H9 (cell line): Measurements from ENCODE around the gene TPSB2. TPM values are rescaled to one million over a fixed set of nuclear protein-coding genes. Genes with fewer than 3 reads are reported as not detected.

Source experiments
- DNase-seq: peaks from one replicate; pipeline ENCODE4 v3.0.0-alpha.2; 2017
- H2AFZ ChIP-seq: one replicate; pipeline ENCODE4 v1.6.1; 2013; ENCODE audit warnings: mild to moderate bottlenecking, low read length, control low read depth, moderate library complexity
- H2AK5ac ChIP-seq: 2 replicates; pipeline ENCODE4 v1.6.1; 2013; ENCODE audit warnings: low read length, control low read depth, mixed read lengths; ENCODE audit not compliant: insufficient read length
- H2BK120ac ChIP-seq: one replicate; pipeline ENCODE4 v1.6.1; 2013; ENCODE audit warnings: low read depth, mild to moderate bottlenecking, low read length, control low read depth, inconsistent platforms; ENCODE audit not compliant: poor library complexity, severe bottlenecking
- H2BK12ac ChIP-seq: 2 replicates; pipeline ENCODE4 v1.6.1; 2013; ENCODE audit warnings: low read length, control low read depth, mixed read lengths, low read depth; ENCODE audit not compliant: insufficient read length
- H2BK15ac ChIP-seq: 2 replicates; pipeline ENCODE4 v1.6.1; 2013; ENCODE audit warnings: low read depth, low read length, control low read depth
- H2BK20ac ChIP-seq: one replicate; pipeline ENCODE4 v1.6.1; 2013; ENCODE audit warnings: low read depth, mild to moderate bottlenecking, low read length, control low read depth, inconsistent platforms; ENCODE audit not compliant: poor library complexity, severe bottlenecking
- H2BK5ac ChIP-seq: 2 replicates; pipeline ENCODE4 v1.6.1; 2013; ENCODE audit warnings: low read length, control low read depth, mixed read lengths; ENCODE audit not compliant: insufficient read length
- H3K14ac ChIP-seq: 2 replicates; pipeline ENCODE4 v1.6.1; 2013; ENCODE audit warnings: low read length, control low read depth; ENCODE audit not compliant: insufficient read depth
- H3K18ac ChIP-seq: 2 replicates; pipeline ENCODE4 v1.6.1; 2013; ENCODE audit warnings: low read depth, mild to moderate bottlenecking, mixed read lengths, low read length, control low read depth; ENCODE audit not compliant: insufficient read length
- H3K23ac ChIP-seq: 2 replicates; pipeline ENCODE4 v1.6.1; 2013; ENCODE audit warnings: low read length, control low read depth, mixed read lengths, low read depth; ENCODE audit not compliant: insufficient read length
- H3K23me2 ChIP-seq: 2 replicates; pipeline ENCODE4 v1.6.1; 2013; ENCODE audit warnings: low read depth, mild to moderate bottlenecking, mixed read lengths, low read length, control low read depth; ENCODE audit not compliant: insufficient read length, poor library complexity, severe bottlenecking
- H3K27ac ChIP-seq: 2 replicates; pipeline ENCODE4 v1.5.1; 2013; ENCODE audit warnings: low read length, control low read depth, mixed read lengths, low read depth; ENCODE audit not compliant: insufficient read length
- H3K27me3 ChIP-seq: 2 replicates; pipeline ENCODE4 v1.6.1; 2013; ENCODE audit warnings: low read length, control low read depth, inconsistent platforms; ENCODE audit not compliant: insufficient read depth
- H3K4ac ChIP-seq: 2 replicates; pipeline ENCODE4 v1.6.1; 2013; ENCODE audit warnings: low read depth, mild to moderate bottlenecking, control low read depth, inconsistent platforms, low read length, moderate library complexity
- H3K4me1 ChIP-seq: 2 replicates; pipeline ENCODE4 v1.6.1; 2013; ENCODE audit warnings: low read length, control low read depth, inconsistent platforms; ENCODE audit not compliant: insufficient read depth
- H3K4me2 ChIP-seq: 2 replicates; pipeline ENCODE4 v1.6.1; 2013; ENCODE audit warnings: low read length, control low read depth, mixed read lengths; ENCODE audit not compliant: insufficient read length, insufficient read depth
- H3K56ac ChIP-seq: 2 replicates; pipeline ENCODE4 v1.6.1; 2013; ENCODE audit warnings: low read depth, mild to moderate bottlenecking, mixed read lengths, low read length, control low read depth; ENCODE audit not compliant: insufficient read length
- H3K79me1 ChIP-seq: 2 replicates; pipeline ENCODE4 v1.6.1; 2013; ENCODE audit warnings: low read depth, mild to moderate bottlenecking, moderate library complexity, low read length, control low read depth, inconsistent platforms; ENCODE audit not compliant: insufficient read depth, poor library complexity, severe bottlenecking
- H3K79me2 ChIP-seq: 2 replicates; pipeline ENCODE4 v1.6.1; 2013; ENCODE audit warnings: low read length, control low read depth, inconsistent platforms; ENCODE audit not compliant: insufficient read depth
- H3K9ac ChIP-seq: 2 replicates; pipeline ENCODE4 v1.6.1; 2013; ENCODE audit warnings: low read length, control low read depth, mixed read lengths; ENCODE audit not compliant: insufficient read length; ENCODE audit errors: extremely low read depth
- H3K9me3 ChIP-seq: one replicate; pipeline ENCODE4 v1.6.1; 2013; ENCODE audit warnings: low read depth, low read length, inconsistent platforms; ENCODE audit not compliant: control insufficient read depth
- H3T11ph ChIP-seq: one replicate; pipeline ENCODE4 v1.6.1; 2013; ENCODE audit warnings: mild to moderate bottlenecking, low read length, control low read depth, inconsistent platforms
- H4K20me1 ChIP-seq: one replicate; pipeline ENCODE4 v1.6.1; 2013; ENCODE audit not compliant: control insufficient read depth, insufficient read length, insufficient read depth
- H4K5ac ChIP-seq: 2 replicates; pipeline ENCODE4 v1.6.1; 2013; ENCODE audit warnings: low read depth, mild to moderate bottlenecking, mixed read lengths, low read length, control low read depth; ENCODE audit not compliant: insufficient read length
- H4K8ac ChIP-seq: replicated peaks from 2 replicates; pipeline ENCODE4 v1.6.1; 2013; ENCODE audit warnings: low read length, control low read depth, mixed read lengths, low read depth; ENCODE audit not compliant: insufficient read length
- H4K91ac ChIP-seq: 2 replicates; pipeline ENCODE4 v1.6.1; 2013; ENCODE audit warnings: low read depth, mild to moderate bottlenecking, moderate library complexity, mixed read lengths, low read length, control low read depth; ENCODE audit not compliant: insufficient read length
- H3K27ac Mint-ChIP-seq, 3 experiments: 2 replicates in 2 of 3; 3 replicates in 1 of 3; pipeline ENCODE4 v1.8.0; 2020 to 2021; ENCODE audit warnings: mixed read lengths in 3 of 3, mild to moderate bottlenecking in 1 of 3, moderate library complexity in 1 of 3
- H3K27me3 Mint-ChIP-seq: 2 replicates; pipeline ENCODE4 v1.8.0; 2021; ENCODE audit warnings: low read depth, mild to moderate bottlenecking, moderate library complexity, mixed read lengths
- H3K36me3 Mint-ChIP-seq, 3 experiments: 2 replicates in 2 of 3; 3 replicates in 1 of 3; pipeline ENCODE4 v1.8.0; 2020 to 2021; ENCODE audit warnings: low read depth in 3 of 3, mixed read lengths in 3 of 3; ENCODE audit not compliant: insufficient read depth in 1 of 3
- H3K4me1 Mint-ChIP-seq, 2 experiments: 2 replicates each; pipeline ENCODE4 v1.8.0; 2020; ENCODE audit warnings: mixed read lengths in 2 of 2
- H3K4me3 Mint-ChIP-seq, 2 experiments: 2 replicates in 1 of 2; 3 replicates in 1 of 2; pipeline ENCODE4 v1.8.0; 2020 to 2021; ENCODE audit warnings: mild to moderate bottlenecking in 2 of 2, mixed read lengths in 2 of 2, moderate library complexity in 1 of 2
- H3K9me3 Mint-ChIP-seq, 2 experiments: 2 replicates in 1 of 2; 3 replicates in 1 of 2; pipeline ENCODE4 v1.8.0; 2020; ENCODE audit warnings: mild to moderate bottlenecking in 2 of 2, mixed read lengths in 2 of 2, moderate library complexity in 1 of 2
- WGBS: extraction: QIAGEN DNeasy Blood & Tissue Kit; methylation state at CpG from one replicate; pipeline ENCODE4 v1.1.7; 2013; ENCODE audit warnings: missing lambda C conversion rate, low lambda C conversion rate, mixed read lengths; ENCODE audit not compliant: insufficient read length; ENCODE audit errors: extremely low coverage; 5-methylcytosine and 5-hydroxymethylcytosine counted together
- total RNA-seq: library from RNA; stranded (reverse); gene quantifications from 2 replicates; pipeline ENCODE4 v1.2.1, GENCODE V29; 2021
- TF ChIP-seq, protein P1 (sequence below): fragments of 200-600 bp; sonication (generic); conservative IDR thresholded peaks from 3 replicates; pipeline ENCODE4 v1.8.0; 2021; ENCODE audit warnings: antibody characterized with exemption, mild to moderate bottlenecking

TPSB2 gene
- total RNA-seq, 1 experiment from 2014 or later, result not detected

- Histone ChIP-seq H2BK20ac (no peak overlapping the region), H2BK120ac (no peak overlapping the region), H4K20me1 (no peaks in the 10 kb centered on the region), H2BK15ac (no peak overlapping the region), H3K4me1 (no peaks in the 10 kb centered on the region), H4K91ac (no peak overlapping the region), H3K4me2 (no peak overlapping the region), H2BK12ac (no peak overlapping the region), H2AK5ac (no peak overlapping the region), H3K23me2 (no peaks in the 10 kb centered on the region), H3K9ac (no peak overlapping the region), H3K27ac (no peak overlapping the region), H3K23ac (no peak overlapping the region), H3K4ac (no peak overlapping the region), H3K14ac (no peak overlapping the region), H2AFZ (no peak overlapping the region), H3K18ac (no peak overlapping the region), H3K79me1 (no peaks in the 10 kb centered on the region), H4K8ac (no peak overlapping the region), H3K9me3 (no peaks in the 10 kb centered on the region), H3K79me2 (no peaks in the 10 kb centered on the region), H3K27me3 (no peaks in the 10 kb centered on the region), H4K5ac (no peak overlapping the region), H3K56ac (no peak overlapping the region), H2BK5ac (no peak overlapping the region), H3T11ph (no peak overlapping the region)
- Mint-ChIP-seq H3K4me1 (peaks cover 0 to 11% of the 10 kb centered on the region in 2 experiments; a peak in 3 of 4 replicates), H3K27me3 (peaks cover 34% of the 10 kb centered on the region), H3K27ac (no peak overlapping the region), H3K4me3 (no peak overlapping the region), H3K36me3 (no peaks in the 10 kb centered on the region; a peak in 1 of 7 replicates), H3K9me3 (peaks cover 9% of the 10 kb centered on the region in 2 experiments)
- no peak for DNase-seq
- no CpG with 5 or more reads among the region's 36 CpGs for WGBS
- TF ChIP-seq, protein P1, sequence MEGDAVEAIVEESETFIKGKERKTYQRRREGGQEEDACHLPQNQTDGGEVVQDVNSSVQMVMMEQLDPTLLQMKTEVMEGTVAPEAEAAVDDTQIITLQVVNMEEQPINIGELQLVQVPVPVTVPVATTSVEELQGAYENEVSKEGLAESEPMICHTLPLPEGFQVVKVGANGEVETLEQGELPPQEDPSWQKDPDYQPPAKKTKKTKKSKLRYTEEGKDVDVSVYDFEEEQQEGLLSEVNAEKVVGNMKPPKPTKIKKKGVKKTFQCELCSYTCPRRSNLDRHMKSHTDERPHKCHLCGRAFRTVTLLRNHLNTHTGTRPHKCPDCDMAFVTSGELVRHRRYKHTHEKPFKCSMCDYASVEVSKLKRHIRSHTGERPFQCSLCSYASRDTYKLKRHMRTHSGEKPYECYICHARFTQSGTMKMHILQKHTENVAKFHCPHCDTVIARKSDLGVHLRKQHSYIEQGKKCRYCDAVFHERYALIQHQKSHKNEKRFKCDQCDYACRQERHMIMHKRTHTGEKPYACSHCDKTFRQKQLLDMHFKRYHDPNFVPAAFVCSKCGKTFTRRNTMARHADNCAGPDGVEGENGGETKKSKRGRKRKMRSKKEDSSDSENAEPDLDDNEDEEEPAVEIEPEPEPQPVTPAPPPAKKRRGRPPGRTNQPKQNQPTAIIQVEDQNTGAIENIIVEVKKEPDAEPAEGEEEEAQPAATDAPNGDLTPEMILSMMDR, result no peak
Measured at GRCh38 chr16:1260101-1260680, 30.2 kb upstream of the TPSB2 start.
